H1 (cell line): ENCODE measurements around the gene PAFAH1B1. TPM values are rescaled to one million over a fixed set of nuclear protein-coding genes. Genes with fewer than 3 reads are reported as not detected.

Experiments used
- ATF2 ChIP-seq: IDR thresholded peaks from 2 replicates; pipeline ENCODE4 v1.6.1; 2012; ENCODE audit warnings: low read length, inconsistent platforms
- BACH1 ChIP-seq: IDR thresholded peaks from 2 replicates; pipeline ENCODE4 v1.6.1; 2012; ENCODE audit warnings: low read length, improper control_type of control experiment
- BCL11A ChIP-seq, 2 experiments: IDR thresholded peaks; one replicate each; pipeline ENCODE4 v1.6.1; 2011; ENCODE audit warnings: low read depth in 2 of 2, low read length in 2 of 2, mild to moderate bottlenecking in 2 of 2
- CHD2 ChIP-seq: IDR thresholded peaks from 2 replicates; pipeline ENCODE4 v1.6.1; 2012; ENCODE audit warnings: low read length, improper control_type of control experiment
- EZH2 ChIP-seq: fragments of 200-600 bp; sonication (generic); IDR thresholded peaks from 2 replicates; pipeline ENCODE4 v1.7.1; 2012; ENCODE audit warnings: low read depth, mild to moderate bottlenecking, moderate library complexity, low read length, inconsistent platforms; ENCODE audit not compliant: severe bottlenecking
- FOSL1 ChIP-seq: IDR thresholded peaks from 2 replicates; pipeline ENCODE4 v1.6.1; 2011; ENCODE audit warnings: mild to moderate bottlenecking, low read depth, low read length, moderate library complexity; ENCODE audit not compliant: insufficient read depth
- KDM4A ChIP-seq: IDR thresholded peaks from one replicate; pipeline ENCODE4 v1.7.1; 2012; ENCODE audit warnings: low read depth, mild to moderate bottlenecking, moderate library complexity, low read length, inconsistent platforms; ENCODE audit not compliant: severe bottlenecking
- MAFK ChIP-seq: IDR thresholded peaks from 2 replicates; pipeline ENCODE4 v1.6.1; 2012; ENCODE audit warnings: low read depth, mild to moderate bottlenecking, improper control_type of control experiment, low read length
- POLR2AphosphoS5 ChIP-seq: IDR thresholded peaks from 2 replicates; pipeline ENCODE4 v1.6.1; 2011; ENCODE audit warnings: low read depth, low read length
- RFX5 ChIP-seq: IDR thresholded peaks from 2 replicates; pipeline ENCODE4 v1.6.1; 2011; ENCODE audit warnings: low read depth, low read length, improper control_type of control experiment, borderline replicate concordance
- SAP30 ChIP-seq: fragments of 300-600 bp; sonication (generic); IDR thresholded peaks from 2 replicates; pipeline ENCODE4 v1.7.1; 2012; ENCODE audit warnings: low read length, moderate library complexity, mild to moderate bottlenecking, inconsistent platforms; ENCODE audit not compliant: insufficient read depth, insufficient replicate concordance
- SP2 ChIP-seq: IDR thresholded peaks from 2 replicates; pipeline ENCODE4 v1.6.1; 2012; ENCODE audit warnings: mild to moderate bottlenecking, low read length, inconsistent platforms
- SP4 ChIP-seq: IDR thresholded peaks from 2 replicates; pipeline ENCODE4 v1.6.1; 2012; ENCODE audit warnings: low read length, inconsistent platforms
- TAF1 ChIP-seq: IDR thresholded peaks from 2 replicates; pipeline ENCODE4 v1.6.1; 2011; ENCODE audit warnings: mild to moderate bottlenecking, low read depth, low read length
- TBP ChIP-seq: IDR thresholded peaks from 2 replicates; pipeline ENCODE4 v1.6.1; 2011; ENCODE audit warnings: low read depth, low read length, improper control_type of control experiment
- USF2 ChIP-seq: IDR thresholded peaks from 2 replicates; pipeline ENCODE4 v1.6.1; 2011; ENCODE audit warnings: low read length, improper control_type of control experiment
- YY1 ChIP-seq: IDR thresholded peaks from 2 replicates; pipeline ENCODE4 v1.6.1; 2011; ENCODE audit warnings: low read depth, mild to moderate bottlenecking, low read length
- polyA plus RNA-seq, 7 experiments: library from polyadenylated mRNA; depleted of rRNA in 3 of 7; stranded (reverse) in 5 of 7; unstranded in 2 of 7; fragments of >200 nt in 5 of 7; fragments of 200-250 nt in 2 of 7; gene quantifications; 1 replicate in 5 of 7; 2 replicates in 1 of 7; 4 replicates in 1 of 7; pipeline versions ENCODE4 v1.2.1 to v1.2.3, GENCODE V29; 2011 to 2013; ENCODE audit warnings: missing spikeins in 2 of 7, mixed read lengths in 2 of 7
- total RNA-seq: library from RNA; stranded (reverse); fragmentation: NEBNext Ultra II Directional; extraction: Animal tissue kit (Norgen Biotek cat#: 25700); gene quantifications from 2 replicates; pipeline ENCODE4 v1.2.1, GENCODE V29; 2021

Gene PAFAH1B1
- total and polyA plus RNA-seq, 2 of the 8 experiments (the other 6 are each of a cell fraction or from before 2014, with no cell fraction given) = 42.0 to 152 TPM

GRCh38 chr17:2711608-2712299 lies 118.3 kb downstream of the PAFAH1B1 start, which contains the start of gene CLUH (continued):
- TF ChIP-seq EZH2 (no peak), SP2 (no peak), FOSL1 (no peak), ATF2 (no peak), USF2 (peak; percentile 71), SP4 (no peak), TBP (0 out of 2 replicates have a peak, but pooled peaks have one; percentile 12), BCL11A (IDR thresholded peaks at IDR 0.05; ENCODE audit: low read depth in 2 of 2, low read length in 2 of 2) (no peak), TAF1 (peak; percentile 52; the same call in 1 of the 2 replicates), CHD2 (no peak), YY1 (no peak), KDM4A (peak; percentile 75), POLR2AphosphoS5 (no peak; the same call in 1 of the 2 replicates), MAFK (no peak), BACH1 (peak; percentile 56; the same call in 1 of the 2 replicates), SAP30 (no peak), RFX5 (no peak)
